HEK293 (cell line): ENCODE data around the gene PGS1.
A peak's percentile ranks its signal among the peaks of the same experiment; 100 is the strongest.

Experiments
- CTCF ChIA-PET: fragments of 350-600 bp; formaldehyde crosslinking; extraction: SDS; loops from one replicate; lab custom pipeline; 2021; ENCODE audit warnings: antibody characterized with exemption; lab: Yijun Ruan, JAX
- POLR2A ChIA-PET: fragments of 300-600 bp; formaldehyde crosslinking; extraction: SDS; loops from one replicate; lab custom pipeline; 2020; ENCODE audit warnings: antibody characterized with exemption, inconsistent platforms; lab: Yijun Ruan, JAX
- H3K27ac ChIP-seq: fragments of 200-500 bp; sonication (Bioruptor generic); 2 replicates; pipeline ENCODE4 v1.5.1; 2014; ENCODE audit warnings: low read depth, low read length, control low read depth, inconsistent platforms; ENCODE audit errors: extremely low read depth
- H3K36me3 ChIP-seq, 2 experiments: fragments of 200-500 bp in 1 of 2; sonication (Bioruptor generic) in 1 of 2; 1 replicate in 1 of 2; 2 replicates in 1 of 2; pipeline ENCODE4 v1.5.1; 2014 to 2017; ENCODE audit warnings: inconsistent platforms in 2 of 2, low read length in 2 of 2; ENCODE audit not compliant: control insufficient read depth in 2 of 2, insufficient read depth in 1 of 2
- H3K4me1 ChIP-seq: fragments of 200-500 bp; sonication (Bioruptor generic); 2 replicates; pipeline ENCODE4 v1.5.1; 2014; ENCODE audit warnings: mild to moderate bottlenecking, low read length, inconsistent platforms; ENCODE audit not compliant: control insufficient read depth, insufficient read depth
- H3K4me3 ChIP-seq: 2 replicates; pipeline ENCODE4 v1.5.1; 2011; ENCODE audit warnings: low read depth, mild to moderate bottlenecking, control low read depth, low read length, moderate library complexity
- H3K9me3 ChIP-seq: fragments of 200-500 bp; sonication (Bioruptor generic); 2 replicates; pipeline ENCODE4 v1.5.1; 2014; ENCODE audit warnings: low read depth, low read length, inconsistent platforms; ENCODE audit not compliant: control insufficient read depth, insufficient read depth
- HOXC10 ChIP-seq: sonication (generic); formaldehyde crosslinking; IDR thresholded peaks from 2 replicates; pipeline ENCODE4 v1.8.1; 2023; ENCODE audit warnings: mild to moderate bottlenecking, missing genetic modification reagents
- KLF17 ChIP-seq: fragments of 450-650 bp; formaldehyde crosslinking; IDR thresholded peaks from 2 replicates; pipeline ENCODE4 v1.5.1; 2016; ENCODE audit warnings: missing biosample characterization, missing genetic modification characterization
- PATZ1 ChIP-seq: fragments of 450-650 bp; formaldehyde crosslinking; IDR thresholded peaks from 2 replicates; pipeline ENCODE4 v1.5.1; 2016; ENCODE audit warnings: missing biosample characterization, missing genetic modification characterization
- PRDM6 ChIP-seq: fragments of 450-650 bp; formaldehyde crosslinking; IDR thresholded peaks from 2 replicates; pipeline ENCODE4 v1.5.1; 2017; ENCODE audit warnings: missing biosample characterization, missing genetic modification characterization
- RBAK ChIP-seq: fragments of 450-650 bp; formaldehyde crosslinking; IDR thresholded peaks from 2 replicates; pipeline ENCODE4 v1.5.1; 2016; ENCODE audit warnings: missing biosample characterization, missing genetic modification characterization
- REST ChIP-seq: fragments of 450-650 bp; formaldehyde crosslinking; IDR thresholded peaks from 2 replicates; pipeline ENCODE4 v1.5.1; 2016; ENCODE audit warnings: missing biosample characterization, missing genetic modification characterization
- ZFP69B ChIP-seq: fragments of 450-650 bp; formaldehyde crosslinking; IDR thresholded peaks from 2 replicates; pipeline ENCODE4 v1.5.1; 2016; ENCODE audit warnings: missing biosample characterization, missing genetic modification characterization
- ZNF146 ChIP-seq: fragments of 450-650 bp; formaldehyde crosslinking; IDR thresholded peaks from 2 replicates; pipeline ENCODE4 v1.5.1; 2016; ENCODE audit warnings: missing biosample characterization, missing genetic modification characterization
- ZNF16 ChIP-seq: fragments of 450-650 bp; formaldehyde crosslinking; IDR thresholded peaks from 2 replicates; pipeline ENCODE4 v1.5.1; 2016; ENCODE audit warnings: low read depth, missing biosample characterization, missing genetic modification characterization
- ZNF169 ChIP-seq: fragments of 450-650 bp; formaldehyde crosslinking; IDR thresholded peaks from 2 replicates; pipeline ENCODE4 v1.5.1; 2016; ENCODE audit warnings: missing biosample characterization, missing genetic modification characterization
- ZNF239 ChIP-seq: fragments of 450-650 bp; formaldehyde crosslinking; IDR thresholded peaks from 2 replicates; pipeline ENCODE4 v1.5.1; 2016; ENCODE audit warnings: missing biosample characterization, missing genetic modification characterization
- ZNF274 ChIP-seq, 2 experiments: fragments of 200-500 bp in 1 of 2; fragments of 450-650 bp in 1 of 2; sonication (Bioruptor generic) in 1 of 2; formaldehyde crosslinking in 1 of 2; IDR thresholded peaks; 2 replicates each; pipeline versions ENCODE4 v1.5.1 to v1.6.1; 2014 to 2016; ENCODE audit warnings: borderline replicate concordance in 1 of 2, inconsistent platforms in 1 of 2, low read length in 1 of 2, missing biosample characterization in 1 of 2, missing genetic modification characterization in 1 of 2
- ZNF324 ChIP-seq: fragments of 450-650 bp; formaldehyde crosslinking; IDR thresholded peaks from 2 replicates; pipeline ENCODE4 v1.5.1; 2016; ENCODE audit warnings: missing biosample characterization, missing genetic modification characterization
- ZNF571 ChIP-seq: fragments of 450-650 bp; formaldehyde crosslinking; IDR thresholded peaks from 2 replicates; pipeline ENCODE4 v1.5.0; 2017; ENCODE audit warnings: missing biosample characterization, missing genetic modification characterization
- ZNF623 ChIP-seq: fragments of 450-650 bp; formaldehyde crosslinking; IDR thresholded peaks from 2 replicates; pipeline ENCODE4 v1.5.1; 2016; ENCODE audit warnings: missing biosample characterization, missing genetic modification characterization
- ZNF645 ChIP-seq: fragments of 450-650 bp; formaldehyde crosslinking; IDR thresholded peaks from 2 replicates; pipeline ENCODE4; 2016; ENCODE audit warnings: missing biosample characterization, missing genetic modification characterization
- ZNF654 ChIP-seq: fragments of 450-650 bp; formaldehyde crosslinking; IDR thresholded peaks from 2 replicates; pipeline ENCODE4 v1.5.1; 2016; ENCODE audit warnings: low read depth, missing biosample characterization, missing genetic modification characterization
- ZNF660 ChIP-seq: fragments of 450-650 bp; IDR thresholded peaks from 2 replicates; pipeline ENCODE4 v1.5.1; 2018; ENCODE audit warnings: missing biosample characterization, mild to moderate bottlenecking, missing genetic modification characterization
- ZNF792 ChIP-seq: fragments of 450-650 bp; formaldehyde crosslinking; IDR thresholded peaks from 2 replicates; pipeline ENCODE4 v1.5.1; 2016; ENCODE audit warnings: missing biosample characterization, missing genetic modification characterization
- ZSCAN4 ChIP-seq: fragments of 450-650 bp; formaldehyde crosslinking; IDR thresholded peaks from 2 replicates; pipeline ENCODE4 v1.5.1; 2017; ENCODE audit warnings: missing biosample characterization, missing genetic modification characterization

The PGS1 gene

GRCh38 chr17:78415821-78416711 is 37.6 kb downstream of the PGS1 start:
- H3K4me3 ChIP-seq: no peak overlapping the region
- peaks cover 4 to 85% of the 10 kb centered on the region in 2 experiments; a peak in 2 of 3 replicates for H3K36me3 ChIP-seq
- ChIA-PET CTCF (interaction anchor here (0.6 to 11.5 kb wide), 3 partner anchors 14 to 303 kb away, joined by 3 to 137 read pairs (median 3); partner anchors contain the start of gene SOCS3), POLR2A (no interaction called here)
- H3K9me3 ChIP-seq: no peaks in the 10 kb centered on the region
- H3K27ac ChIP-seq: no peak overlapping the region
- H3K4me1 ChIP-seq: no peaks in the 10 kb centered on the region
- TF ChIP-seq RBAK (tag by site-specific recombination) (no peak), PRDM6 (no peak), ZNF571 (tag by site-specific recombination) (no peak), ZNF623 (tag by site-specific recombination) (no peak), ZNF654 (tag by site-specific recombination) (no peak), ZNF660 (tag by site-specific recombination) (no peak), ZNF146 (tag by site-specific recombination) (no peak), ZNF239 (no peak), ZNF169 (tag by site-specific recombination) (no peak), ZNF324 (tag by site-specific recombination) (no peak), ZNF16 (no peak), ZNF645 (no peak), ZSCAN4 (tag by site-specific recombination) (no peak), KLF17 (no peak)

GRCh38 chr17:78416791-78417530 is 38.5 kb downstream of the PGS1 start:
- CTCF ChIA-PET: interaction anchor here (0.6 to 11.5 kb wide), 2 partner anchors 12 to 57 kb away, joined by 3 to 137 read pairs; partner anchors contain the start of gene SOCS3
- no peak overlapping the region for H3K4me3 ChIP-seq
- peaks cover 4 to 87% of the 10 kb centered on the region in 2 experiments; a peak in 2 of 3 replicates for H3K36me3 ChIP-seq
- no peaks in the 10 kb centered on the region for H3K9me3 ChIP-seq
- H3K27ac ChIP-seq: no peak overlapping the region
- POLR2A ChIA-PET: interaction anchor here (0.6 kb wide), 1 partner anchor 54 kb away, joined by 3 read pairs; no protein-coding TSS in a partner anchor
- no peaks in the 10 kb centered on the region for H3K4me1 ChIP-seq
- TF ChIP-seq ZNF274 (IDR thresholded peaks at IDR 0.05; ENCODE audit: low read length): no peak
- TF ChIP-seq ZNF274 (tag by site-specific recombination; IDR thresholded peaks at IDR 0.05; ENCODE audit: borderline replicate concordance): no peak
- no peak for TF ChIP-seq ZNF792 (tag by site-specific recombination)
- no peak for TF ChIP-seq REST (tag by site-specific recombination)
- peak; percentile 77 for TF ChIP-seq ZFP69B (tag by site-specific recombination)
- no peak for TF ChIP-seq HOXC10
- TF ChIP-seq PATZ1 (tag by site-specific recombination): 0 out of 2 replicates have a peak, but pooled peaks have one; percentile 16
